GM18951 (cell line): ENCODE results near the gene CACNG5.

Source experiments
- POLR2A ChIP-seq: IDR thresholded peaks from 4 replicates; pipeline ENCODE4 v1.6.1; 2011; ENCODE audit warnings: mild to moderate bottlenecking; ENCODE audit not compliant: insufficient read length, insufficient read depth; ENCODE audit errors: extremely low read depth
- in situ Hi-C: fragments of 300-500 bp; cut with MboI; formaldehyde crosslinking; loops from one replicate; pipeline ENCODE4 v1.12.0; 2022; ENCODE audit warnings: low sequenced_read_pairs, mixed read lengths, inconsistent platforms; ENCODE audit not compliant: unreplicated experiment

Gene CACNG5

DNA sequence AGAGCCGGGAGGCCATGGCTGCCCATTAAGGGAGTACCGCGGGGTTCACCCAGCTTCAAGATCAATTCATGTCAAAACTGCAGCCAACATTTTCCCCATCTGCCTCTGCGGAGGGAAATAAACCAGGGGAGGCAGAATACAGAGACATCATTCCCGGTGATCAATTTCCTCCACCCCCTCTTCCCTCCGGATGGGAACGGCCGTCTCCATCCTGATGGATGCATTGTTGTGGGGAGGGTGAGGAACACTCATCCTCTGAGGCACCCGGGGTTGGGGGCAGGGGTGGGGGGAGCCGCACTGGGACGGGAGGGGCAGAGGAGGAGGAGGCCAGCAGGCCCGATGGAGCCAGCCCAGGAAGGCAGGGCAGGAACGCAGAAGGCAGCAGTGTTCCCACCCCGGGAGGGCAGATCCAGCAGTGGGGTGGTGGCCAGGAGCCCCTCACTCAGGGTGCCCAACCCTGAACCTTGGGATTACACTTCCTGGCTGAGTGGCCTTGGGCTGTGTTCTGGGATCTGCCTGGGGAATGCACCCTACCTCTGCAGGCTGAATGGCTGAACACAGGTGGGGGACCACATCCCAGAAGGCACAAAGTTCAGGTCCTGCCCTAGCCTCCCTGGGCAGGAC, 14.2 kb downstream of the CACNG5 start:
- in situ Hi-C loops, result no loop called here
- no peak for TF ChIP-seq POLR2A

DNA sequence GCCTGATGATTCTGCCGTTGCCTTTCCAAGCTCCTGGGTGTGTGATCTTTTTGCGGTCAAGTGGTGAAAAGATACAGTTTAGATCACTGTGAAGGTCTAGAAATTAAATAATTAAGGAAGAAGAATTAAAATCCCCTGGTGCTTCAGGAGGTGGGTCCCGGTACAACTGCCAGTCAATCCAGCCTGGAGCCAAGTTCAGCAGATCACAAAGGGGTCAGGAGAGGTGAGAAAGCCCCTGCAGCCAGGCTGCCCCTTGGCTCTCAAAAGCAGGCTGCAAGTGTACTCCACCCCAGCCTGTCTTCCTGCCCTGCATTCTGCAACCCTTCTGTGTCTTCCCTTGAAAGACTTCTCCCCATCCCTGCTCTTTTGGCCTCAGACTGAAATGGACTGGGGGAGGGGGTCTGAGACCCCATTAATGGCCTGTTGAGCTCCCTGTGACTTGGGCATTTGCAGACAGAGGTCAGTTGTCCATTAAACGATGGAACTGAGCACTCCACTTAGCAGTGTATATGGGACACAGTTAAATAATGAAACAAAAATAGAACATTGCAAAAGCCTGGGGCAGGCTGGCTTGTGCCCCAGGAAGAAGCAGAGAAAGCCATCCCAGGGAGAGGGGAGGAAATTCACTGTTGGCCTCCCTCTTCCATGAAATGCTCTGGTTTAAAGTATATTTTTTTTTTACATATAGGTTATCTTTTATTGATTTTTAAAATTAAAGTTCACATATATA, 15.1 kb downstream of the CACNG5 start:
- TF ChIP-seq POLR2A, result no peak
- in situ Hi-C loops, result no loop called here

DNA sequence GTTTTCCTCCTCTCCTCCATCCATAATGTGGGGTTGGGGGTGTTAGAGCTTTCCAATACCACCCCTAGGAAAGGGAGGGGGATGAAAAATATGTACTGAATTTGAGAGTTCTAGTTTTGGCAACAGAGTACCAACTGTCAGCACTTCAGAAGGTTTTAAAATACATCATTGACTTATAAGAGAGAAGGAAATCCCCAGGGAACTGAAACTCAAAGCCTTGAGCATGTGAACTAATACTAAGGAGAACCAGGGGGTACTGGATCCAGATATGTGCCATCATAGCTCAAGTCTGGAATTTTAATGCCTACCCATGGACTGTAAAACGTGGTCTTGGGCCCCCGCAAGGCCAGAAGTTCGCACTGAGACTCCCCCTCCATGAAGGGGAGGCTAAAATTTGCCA, 15.8 kb downstream of the CACNG5 start:
- in situ Hi-C loops, result no loop called here
- TF ChIP-seq POLR2A, result no peak

DNA sequence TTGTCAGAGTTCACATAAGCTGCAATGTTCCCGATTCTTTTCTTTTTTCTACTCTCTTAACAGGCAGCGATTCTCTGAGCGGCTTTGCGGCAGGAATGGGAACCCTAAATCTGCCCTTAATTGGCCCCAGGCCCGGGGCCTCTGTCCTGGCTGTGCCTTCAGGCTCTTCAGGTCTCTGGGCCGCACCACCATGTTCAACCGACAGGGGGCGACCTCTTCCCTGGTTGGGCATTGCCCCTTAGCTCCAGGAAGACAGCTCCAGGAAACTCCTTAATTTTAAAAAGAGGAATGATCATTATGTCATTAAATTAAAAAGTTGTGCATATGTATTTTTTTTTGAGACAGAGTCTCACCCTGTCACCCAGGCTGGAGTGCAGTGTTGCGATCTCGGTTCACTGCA, 20.3 kb downstream of the CACNG5 start:
- in situ Hi-C loops, result no loop called here
- no peak for TF ChIP-seq POLR2A

DNA sequence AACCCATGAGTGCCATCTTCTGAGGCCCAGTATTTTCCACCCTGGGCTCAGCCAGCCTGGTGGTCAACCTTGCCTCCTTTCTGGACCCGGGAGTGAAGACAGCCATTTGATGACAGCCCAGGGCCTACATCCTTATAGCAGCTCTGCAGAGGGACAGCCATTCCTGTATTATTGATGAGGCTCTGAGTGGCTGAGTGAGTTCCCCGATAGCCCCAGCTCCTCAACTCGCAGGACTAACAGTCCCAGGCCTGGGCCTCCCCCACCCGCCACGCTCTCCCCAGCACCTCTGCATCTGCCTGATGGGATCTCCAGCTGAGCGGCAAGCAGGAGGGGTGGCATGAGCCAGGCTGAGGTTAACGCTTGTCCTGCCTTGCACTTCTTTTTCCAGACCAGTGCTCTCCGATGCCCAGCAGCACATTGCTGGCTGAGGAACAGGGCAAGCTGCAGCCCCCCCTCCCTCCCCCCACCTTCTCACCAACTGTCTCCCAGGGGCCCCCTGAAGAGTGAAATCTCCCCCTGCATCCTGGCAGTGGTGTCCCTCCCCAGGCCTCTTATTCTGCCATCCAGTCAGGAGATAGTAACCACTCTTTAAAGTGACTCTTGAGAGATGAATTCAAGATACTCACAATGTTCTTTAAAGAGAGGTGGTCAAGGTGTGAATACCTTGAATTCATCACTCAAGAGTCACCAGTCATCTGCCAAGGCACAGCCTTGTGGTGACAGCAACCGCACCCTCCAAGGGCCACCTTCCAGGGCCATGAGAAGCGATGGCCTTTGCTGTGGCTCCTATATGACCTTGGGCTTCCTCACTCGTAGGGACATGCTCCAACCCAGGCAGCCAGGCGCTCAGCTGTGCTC, 23.5 kb downstream of the CACNG5 start:
- TF ChIP-seq POLR2A, result no peak
- in situ Hi-C loops, result no loop called here

DNA sequence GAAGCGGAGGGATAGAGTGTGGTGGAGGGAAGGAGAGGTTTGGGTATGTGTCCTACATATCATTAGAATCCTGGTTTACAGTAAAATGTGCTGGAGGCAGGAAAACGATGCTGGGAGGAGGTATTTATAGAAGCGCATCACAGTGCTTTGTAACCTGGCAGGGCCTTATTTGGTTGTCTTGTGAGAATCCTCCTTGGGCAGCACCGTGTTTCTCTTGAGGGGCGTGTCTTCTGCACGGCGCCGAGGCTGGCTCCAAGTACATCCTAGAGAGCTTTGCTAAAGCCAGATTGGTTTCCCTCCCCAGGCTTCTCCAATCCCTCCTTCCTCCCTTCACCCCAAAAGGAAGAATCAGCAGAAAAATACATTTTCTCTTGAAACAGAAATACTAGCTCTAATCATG, 24.4 kb downstream of the CACNG5 start:
- no peak for TF ChIP-seq POLR2A
- in situ Hi-C loops, result no loop called here

DNA sequence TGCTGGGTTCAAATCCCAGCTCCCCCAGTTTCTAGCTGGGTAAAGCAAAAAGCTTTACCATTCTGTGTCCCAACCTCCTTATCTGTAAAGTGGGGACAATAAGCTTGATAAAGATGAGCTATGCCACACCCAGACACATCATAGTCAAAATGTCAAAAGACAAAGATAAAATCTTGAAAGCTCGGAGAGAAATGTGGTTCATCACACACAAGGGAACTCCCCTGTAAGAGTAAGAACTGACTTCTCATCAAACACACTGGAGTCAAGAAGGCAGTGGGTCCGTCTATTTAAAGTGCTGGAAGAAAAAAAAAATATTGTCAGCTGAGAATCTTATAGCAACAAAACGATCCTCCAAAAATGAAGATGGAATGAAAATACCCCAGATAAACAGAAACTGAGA, 25.3 kb downstream of the CACNG5 start:
- no peak for TF ChIP-seq POLR2A
- in situ Hi-C loops, result no loop called here

DNA sequence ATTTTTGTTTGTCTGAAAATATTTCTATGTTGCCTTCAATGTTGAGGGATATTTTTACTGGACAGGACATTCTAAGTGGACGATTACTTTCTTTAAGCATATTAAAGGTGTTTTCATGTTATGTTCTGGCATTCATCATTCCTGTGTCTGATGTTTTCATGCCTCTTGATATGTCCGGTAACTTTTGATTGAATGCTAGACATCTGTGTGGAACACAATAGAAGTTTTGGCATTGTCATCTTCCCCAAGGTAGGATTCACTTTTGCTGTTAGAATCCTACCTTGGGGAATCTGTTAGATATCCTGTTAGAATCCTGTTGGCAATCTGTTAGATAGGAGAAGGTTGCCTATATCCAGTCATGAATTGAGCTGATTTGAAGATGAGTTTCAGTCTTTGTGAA, 28.9 kb downstream of the CACNG5 start:
- no peak for TF ChIP-seq POLR2A
- in situ Hi-C loops, result no loop called here

DNA sequence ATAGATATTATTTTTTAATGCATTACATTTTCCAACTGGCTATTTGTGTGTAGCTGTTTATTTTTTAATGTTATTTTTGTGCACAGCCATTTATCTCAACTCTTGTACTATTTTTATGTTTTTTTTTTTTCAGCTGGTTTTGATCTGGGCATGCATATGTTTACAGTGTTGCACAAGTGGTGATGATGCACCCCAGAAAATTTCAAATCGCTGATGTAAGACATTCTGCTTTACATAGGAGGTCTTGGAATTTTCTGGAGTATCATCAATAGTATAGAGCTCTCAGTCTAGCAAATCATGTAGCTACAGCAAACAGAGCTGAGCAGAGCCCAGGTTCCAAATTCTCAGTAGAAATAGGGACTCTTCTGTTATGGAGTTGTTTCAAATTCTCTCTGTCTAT, 30.2 kb downstream of the CACNG5 start:
- no peak for TF ChIP-seq POLR2A
- in situ Hi-C loops, result no loop called here

DNA sequence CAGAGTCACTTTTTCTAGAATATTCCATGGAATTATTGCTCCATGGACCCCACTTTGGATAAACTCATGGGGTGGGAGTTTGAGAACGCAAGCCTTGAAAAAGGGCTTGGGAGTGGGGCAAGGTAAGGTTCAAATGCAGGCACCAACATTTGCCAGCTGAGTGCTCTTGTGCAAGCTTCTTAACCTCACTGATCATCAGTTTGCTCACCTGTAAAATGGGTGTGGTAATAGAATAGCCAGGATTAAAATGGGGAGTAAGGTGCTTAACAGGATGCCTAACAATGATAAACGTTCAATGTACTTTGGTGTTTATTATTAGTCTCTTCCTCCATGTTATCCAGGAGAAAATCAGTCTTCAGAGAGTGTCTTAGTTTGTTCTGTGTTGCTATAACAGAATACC, 39.0 kb downstream of the CACNG5 start:
- no peak for TF ChIP-seq POLR2A

DNA sequence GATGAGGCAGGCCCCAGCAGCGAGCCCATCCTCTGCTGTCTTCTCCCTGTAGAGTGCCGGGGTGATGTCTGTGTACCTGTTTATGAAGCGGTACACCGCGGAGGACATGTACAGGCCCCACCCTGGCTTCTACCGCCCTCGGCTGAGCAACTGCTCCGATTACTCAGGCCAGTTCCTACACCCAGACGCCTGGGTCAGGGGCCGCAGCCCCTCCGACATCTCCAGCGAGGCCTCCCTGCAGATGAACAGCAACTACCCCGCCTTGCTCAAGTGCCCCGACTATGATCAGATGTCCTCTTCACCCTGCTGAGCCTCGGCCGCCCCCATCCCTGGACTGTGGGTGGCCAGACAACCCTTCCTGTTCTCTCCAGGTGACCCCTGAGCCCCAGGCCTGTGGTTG, 50.0 kb downstream of the CACNG5 start:
- in situ Hi-C loops, result no loop called here
- no peak for TF ChIP-seq POLR2A

More for the DNA sequence above, 39.0 kb downstream of the CACNG5 start:
- in situ Hi-C loops, result no loop called here

DNA sequence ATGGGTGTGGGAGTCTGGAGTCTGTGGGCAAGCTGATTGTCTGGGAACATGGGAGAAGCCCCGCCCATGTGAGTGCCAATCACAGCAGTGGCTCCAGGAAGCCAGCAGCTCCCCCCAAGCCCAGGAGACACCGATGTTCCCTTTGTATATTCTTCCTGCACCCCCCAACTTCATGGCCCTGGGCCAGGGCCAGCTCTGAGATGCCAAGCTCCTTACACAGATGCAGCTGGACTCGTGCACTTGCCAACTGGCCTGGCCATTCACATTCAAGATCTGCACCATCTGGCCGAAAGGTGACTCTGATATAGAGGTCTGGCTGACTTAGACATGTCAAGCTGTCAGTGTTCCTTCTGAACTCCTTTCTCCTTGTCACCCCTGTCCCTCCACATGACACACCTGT, 50.5 kb downstream of the CACNG5 start:
- in situ Hi-C loops, result no loop called here

DNA sequence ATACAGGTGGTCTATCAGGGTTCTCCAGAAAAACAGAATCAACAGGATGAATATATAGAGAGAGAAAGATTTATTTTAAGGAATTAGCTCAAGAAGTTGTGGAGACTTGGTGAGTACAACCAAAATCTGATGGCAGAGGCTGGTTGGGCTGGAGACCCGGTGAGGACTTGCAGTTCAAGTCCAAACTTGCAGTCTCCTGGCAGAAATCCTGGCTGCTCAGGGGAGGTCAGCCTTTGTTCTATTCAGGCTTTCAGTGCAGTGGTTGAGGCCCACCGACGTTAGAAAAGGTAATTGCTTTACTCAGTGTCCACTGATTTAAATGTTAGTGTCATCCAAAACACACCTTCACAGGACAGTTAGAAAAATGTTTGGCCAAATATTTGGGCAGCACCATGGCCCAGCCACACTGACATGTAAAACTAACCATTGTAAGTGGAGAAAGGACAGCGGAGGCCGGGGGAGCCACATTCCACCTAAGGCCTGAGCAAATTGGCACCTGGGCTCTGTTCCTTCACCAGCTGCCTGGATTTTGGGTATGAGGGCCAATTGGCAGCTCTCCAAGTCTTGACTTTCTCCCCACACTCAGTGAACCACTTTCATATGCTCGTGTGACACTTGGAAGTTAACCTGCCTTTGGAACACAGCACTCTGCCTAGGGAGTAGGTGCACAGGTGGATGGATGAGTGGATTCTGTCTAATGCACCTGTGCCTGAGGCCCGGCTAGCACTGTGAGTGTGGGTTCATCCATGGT, 54.7 kb downstream of the CACNG5 start:
- in situ Hi-C loops, result loop anchor here (10.0 kb wide), 1 partner anchor 165 kb away; no protein-coding TSS in a partner anchor
- no peak for TF ChIP-seq POLR2A

More for the DNA sequence above, 50.5 kb downstream of the CACNG5 start:
- TF ChIP-seq POLR2A, result no peak
